ENCODE measurements around the gene CMYA5.
"Not testable (repeated sequence)": the region's sequence is repeated elsewhere in the genome, so short reads cannot be mapped to it uniquely, and the experiment has no call there.

The CMYA5 gene

DNA sequence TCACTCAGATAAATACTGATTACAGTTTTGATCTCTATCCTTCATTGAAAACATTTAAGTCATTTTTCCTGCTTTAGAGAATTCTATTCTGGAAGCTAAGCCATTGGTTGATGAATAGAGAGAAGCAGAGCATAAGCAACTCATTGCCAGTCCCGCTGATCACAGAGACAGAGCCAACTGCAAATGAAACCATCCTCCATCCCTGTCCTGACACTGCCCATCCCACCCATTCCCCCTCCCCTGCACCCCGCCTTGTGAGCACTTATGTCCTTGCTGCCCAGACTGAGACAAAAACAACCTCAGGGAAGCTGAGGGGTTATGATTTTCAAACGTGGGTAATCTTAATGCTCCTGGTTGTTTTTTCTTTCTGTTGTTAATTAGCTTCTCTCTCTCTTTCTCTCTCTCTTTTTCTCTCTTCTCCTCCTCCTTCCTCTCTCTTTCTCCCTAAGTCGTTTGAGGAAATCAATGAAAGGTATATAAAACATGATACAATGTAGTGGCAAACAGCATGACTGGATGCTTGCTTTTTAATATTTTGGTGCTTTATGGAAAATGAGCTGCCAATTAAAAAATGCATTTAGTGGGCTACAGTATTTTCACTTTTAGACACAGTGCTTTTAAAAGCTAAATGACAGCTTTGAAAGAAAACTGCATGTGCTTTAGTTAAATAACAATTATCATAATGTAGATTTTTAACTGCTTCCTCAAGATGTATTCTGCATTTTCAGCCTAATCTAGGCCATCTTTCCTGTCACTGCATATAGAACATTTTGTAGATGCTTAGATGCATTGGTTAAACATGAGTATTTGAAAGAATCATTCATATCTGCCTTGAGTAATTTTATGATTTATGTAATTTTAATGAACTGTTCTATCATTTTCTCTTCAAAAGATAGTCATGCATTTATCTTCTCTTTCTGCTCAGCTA, 57.3 kb downstream of the CMYA5 start:
- peaks cover 0 to 6% of the 10 kb centered on the region in 2 donors for H3K9me3 Mint-ChIP-seq
- no peak for ATAC-seq (replicated peaks)
- no peak overlapping the region for H3K27ac Mint-ChIP-seq
- DNase-seq: no peak
- H3K4me1 Mint-ChIP-seq: peaks cover 2 to 7% of the 10 kb centered on the region in 2 donors
- H3K4me3 Mint-ChIP-seq: no peak overlapping the region
- peaks cover 10 to 12% of the 10 kb centered on the region in 2 donors for H3K27me3 Mint-ChIP-seq
- H3K36me3 Mint-ChIP-seq: no peaks in the 10 kb centered on the region

DNA sequence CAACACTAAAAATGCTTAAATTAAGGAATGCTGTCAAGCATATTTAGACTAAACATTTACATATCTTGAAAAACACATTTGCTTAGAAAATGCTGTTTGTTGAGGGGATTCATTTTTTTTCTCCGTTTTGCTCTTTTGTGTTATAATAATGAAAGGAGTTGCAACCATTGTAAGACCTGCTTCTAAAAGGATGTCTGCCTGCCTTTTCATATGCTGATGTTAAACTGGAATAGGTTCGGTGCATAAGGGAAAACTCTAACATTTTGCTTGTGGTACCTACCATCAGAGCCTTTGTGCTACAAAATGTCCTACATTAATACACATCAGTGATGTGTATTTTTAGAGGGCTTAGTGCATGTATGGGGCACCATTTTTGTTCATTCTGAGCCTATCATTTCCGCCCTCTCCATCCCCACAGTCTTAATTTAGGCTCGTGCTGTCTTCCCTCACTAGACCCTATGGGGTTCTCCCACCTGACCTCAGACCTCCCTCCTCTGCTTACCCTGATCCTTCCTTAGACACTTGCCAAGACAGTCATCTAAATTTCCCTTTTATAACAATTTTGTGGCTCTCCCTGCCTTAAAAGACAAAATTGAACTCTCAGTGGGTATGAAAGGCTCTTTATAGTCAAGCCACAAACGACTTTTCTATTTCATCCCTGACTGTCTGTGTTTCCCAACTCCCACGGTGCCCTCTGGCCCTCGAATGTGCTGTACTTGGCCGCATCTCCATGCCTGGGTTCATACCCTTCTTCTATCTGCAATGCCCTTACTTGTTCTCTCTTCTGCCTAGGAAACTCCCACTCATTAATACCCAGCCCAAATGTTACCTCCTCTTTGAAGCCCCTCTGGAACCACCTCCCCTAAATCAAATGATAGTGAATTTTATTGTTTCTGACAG, 61.2 kb downstream of the CMYA5 start:
- Mint-ChIP-seq H3K27me3 (peaks cover 9 to 11% of the 10 kb centered on the region in 2 donors), H3K27ac (no peak overlapping the region)
- no peak for ATAC-seq (replicated peaks)

DNA sequence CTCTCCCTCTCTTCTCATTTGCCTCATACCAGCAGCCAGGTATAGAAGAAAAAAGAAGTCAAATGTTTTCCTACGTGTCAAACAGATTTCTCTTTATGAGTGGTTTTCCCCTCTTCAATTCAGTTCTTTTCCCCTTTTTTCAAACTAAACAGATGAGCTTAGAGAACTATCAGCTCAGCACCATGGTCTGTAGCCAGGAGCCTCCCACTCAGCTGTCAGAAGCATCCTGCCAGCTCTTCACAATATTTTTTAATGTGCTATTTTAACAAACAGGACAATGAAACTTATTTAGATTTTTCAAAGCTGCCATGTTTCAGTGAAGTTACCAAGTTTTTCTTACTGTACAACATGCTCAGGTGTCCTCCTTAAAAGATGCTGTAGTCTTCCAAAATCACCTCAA, 63.5 kb downstream of the CMYA5 start:
- Mint-ChIP-seq H3K36me3 (no peaks in the 10 kb centered on the region), H3K27me3 (peaks cover 11 to 12% of the 10 kb centered on the region in 2 donors), H3K4me3 (no peak overlapping the region), H3K9me3 (no peaks in the 10 kb centered on the region), H3K27ac (no peak overlapping the region), H3K4me1 (no peaks in the 10 kb centered on the region)
- DNase-seq (no peak), ATAC-seq (replicated peaks) (no peak)

More for the DNA sequence above, 61.2 kb downstream of the CMYA5 start:
- Mint-ChIP-seq H3K4me3 (no peak overlapping the region), H3K9me3 (no peaks in the 10 kb centered on the region), H3K36me3 (no peaks in the 10 kb centered on the region), H3K4me1 (no peaks in the 10 kb centered on the region)
- no peak for DNase-seq

DNA sequence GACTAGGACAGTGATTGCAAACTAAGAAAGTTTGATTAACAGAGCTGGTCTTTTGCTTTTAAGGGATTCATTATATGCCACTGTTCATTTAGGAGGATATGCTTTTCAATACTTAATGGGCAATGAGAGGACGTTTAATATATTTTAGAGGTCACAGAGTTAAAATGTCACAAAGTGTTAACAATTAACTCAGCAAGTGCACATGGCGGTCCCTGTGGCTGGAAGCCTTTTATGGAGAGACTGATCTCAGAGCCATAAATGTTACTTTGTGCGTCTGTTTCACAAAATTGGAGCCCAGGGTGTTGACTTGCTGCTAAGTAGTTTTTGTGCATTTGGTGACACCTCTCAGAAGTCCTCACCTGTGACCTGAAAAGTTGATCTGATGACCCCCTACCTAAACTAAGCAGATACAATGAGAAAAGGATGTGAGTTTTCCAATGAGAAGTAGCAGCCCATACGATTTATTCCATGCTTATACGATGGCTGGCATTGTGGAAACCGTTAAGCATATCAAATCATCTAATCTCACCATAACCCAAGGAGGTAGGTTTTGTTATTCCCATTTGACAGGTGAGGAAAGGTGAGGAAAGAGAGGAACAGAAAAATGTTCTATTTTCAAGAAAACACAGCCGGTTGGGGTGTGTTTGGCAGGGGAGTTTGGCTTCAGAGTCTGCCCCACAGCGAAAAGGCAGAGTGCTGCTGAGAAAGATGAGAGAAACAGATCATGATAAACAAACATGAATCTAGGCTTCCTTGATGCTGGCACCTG, 64.4 kb downstream of the CMYA5 start:
- Mint-ChIP-seq H3K36me3 (no peaks in the 10 kb centered on the region), H3K27me3 (peaks cover 11 to 12% of the 10 kb centered on the region in 2 donors), H3K27ac (no peak overlapping the region), H3K4me3 (no peak overlapping the region), H3K4me1 (no peaks in the 10 kb centered on the region), H3K9me3 (no peaks in the 10 kb centered on the region)
- ATAC-seq (replicated peaks) (no peak), DNase-seq (no peak)

DNA sequence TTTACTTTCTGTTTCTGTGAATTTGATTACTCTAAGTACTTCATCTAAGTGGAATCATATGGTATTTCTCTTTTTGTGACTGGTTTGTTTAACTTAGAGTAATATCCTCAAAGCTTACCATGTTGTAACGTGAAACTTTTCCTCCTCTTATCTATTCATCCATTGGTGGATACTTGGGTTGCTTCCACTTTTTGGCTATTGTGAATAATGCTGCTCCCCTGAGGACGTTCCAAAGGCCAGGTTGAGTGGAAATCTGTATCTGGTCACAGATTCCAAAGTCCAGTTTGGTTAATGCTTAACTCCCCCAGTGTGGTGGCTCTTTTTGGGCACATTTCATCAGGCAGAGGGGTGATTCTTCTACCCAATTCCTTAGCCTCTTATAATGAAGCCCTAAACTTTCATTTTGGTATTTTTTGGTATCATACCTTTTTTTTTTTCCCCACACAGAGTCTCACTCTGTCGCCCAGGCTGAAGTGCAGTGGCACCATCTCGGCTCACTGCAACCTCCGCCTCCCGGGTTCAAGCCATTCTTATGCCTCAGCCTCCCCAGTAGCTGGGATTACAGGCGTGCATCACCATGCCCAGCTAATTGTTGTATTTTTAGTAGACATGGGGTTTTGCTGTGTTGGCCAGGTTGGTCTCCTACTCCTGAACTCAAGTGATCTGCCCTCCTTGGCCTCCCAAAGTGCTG, 65.4 kb downstream of the CMYA5 start:
- Mint-ChIP-seq H3K27ac (no peak overlapping the region), H3K36me3 (no peaks in the 10 kb centered on the region), H3K4me3 (no peak overlapping the region), H3K4me1 (no peaks in the 10 kb centered on the region), H3K9me3 (no peaks in the 10 kb centered on the region), H3K27me3 (peaks cover 6 to 12% of the 10 kb centered on the region in 2 donors)
- DNase-seq (no peak), ATAC-seq (replicated peaks) (no peak)

DNA sequence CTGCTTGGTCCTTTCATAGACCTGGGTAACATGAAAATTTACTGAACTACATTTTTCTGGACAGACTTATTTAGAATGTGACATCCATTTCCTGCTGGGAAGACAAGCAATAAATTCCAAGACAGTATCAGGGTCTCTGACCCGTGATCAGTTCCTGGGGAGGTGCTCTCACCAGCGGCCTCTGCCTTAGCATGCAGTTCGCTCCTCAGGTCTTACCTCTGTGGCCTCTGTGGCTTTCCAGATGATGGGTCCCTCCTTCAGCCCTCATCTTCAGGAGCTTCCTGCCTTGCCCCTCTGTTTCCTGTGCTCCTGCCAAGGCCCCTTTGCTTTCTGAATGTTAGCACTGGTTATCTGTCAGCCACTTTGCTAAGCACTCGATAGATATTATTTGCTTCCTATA, 66.4 kb downstream of the CMYA5 start:
- no peak for ATAC-seq (replicated peaks)
- H3K27ac Mint-ChIP-seq: no peak overlapping the region
- H3K4me3 Mint-ChIP-seq: no peak overlapping the region
- no peak for DNase-seq
- H3K36me3 Mint-ChIP-seq: no peaks in the 10 kb centered on the region
- H3K9me3 Mint-ChIP-seq: no peaks in the 10 kb centered on the region
- H3K4me1 Mint-ChIP-seq: no peaks in the 10 kb centered on the region
- peaks cover 5 to 6% of the 10 kb centered on the region in 2 donors for H3K27me3 Mint-ChIP-seq

DNA sequence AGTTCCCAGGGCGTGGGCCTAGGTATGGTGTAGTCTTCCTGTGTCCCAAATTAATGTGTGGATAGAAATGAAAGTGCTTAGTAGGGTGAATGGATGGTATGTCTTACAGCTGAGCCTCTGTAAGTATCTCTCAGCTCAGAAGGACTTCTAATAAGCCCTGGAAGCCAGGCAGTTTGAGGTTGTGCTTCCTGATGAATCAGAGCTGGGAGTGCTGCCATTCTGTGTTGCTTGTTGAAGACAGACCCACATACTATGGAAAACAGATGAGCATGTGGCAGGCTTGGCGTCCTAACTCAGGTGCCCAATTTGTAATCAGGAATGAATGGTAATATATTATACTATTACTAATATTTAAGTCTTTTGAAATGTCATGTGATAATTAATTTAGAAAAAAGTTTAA, 69.8 kb downstream of the CMYA5 start:
- Mint-ChIP-seq H3K4me3 (no peak overlapping the region), H3K27me3 (peaks cover 0 to 4% of the 10 kb centered on the region in 2 donors), H3K36me3 (no peaks in the 10 kb centered on the region), H3K27ac (no peak overlapping the region), H3K4me1 (no peaks in the 10 kb centered on the region), H3K9me3 (peaks cover 0 to 1% of the 10 kb centered on the region in 2 donors)
- DNase-seq (no peak), ATAC-seq (replicated peaks) (no peak)

DNA sequence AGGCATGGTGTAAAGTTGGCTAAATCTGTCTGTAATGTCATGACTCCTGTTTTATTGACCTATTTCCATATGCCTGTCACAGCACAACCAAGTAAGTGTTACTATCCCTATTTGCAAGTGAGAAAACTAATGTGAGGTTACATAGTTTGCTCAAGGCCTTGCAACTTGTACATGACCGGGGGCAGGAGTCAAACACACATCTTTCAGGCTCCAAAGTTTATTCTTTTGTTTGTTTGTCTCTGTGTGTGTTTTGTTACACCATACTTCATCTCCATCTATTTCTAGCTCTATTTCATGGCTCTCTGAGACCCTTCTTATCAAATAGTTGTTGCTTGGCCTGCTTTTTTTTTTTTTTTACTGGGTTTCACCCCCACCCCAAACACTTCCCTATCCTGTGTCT, 70.2 kb downstream of the CMYA5 start:
- Mint-ChIP-seq H3K27ac (no peak overlapping the region), H3K9me3 (peaks cover 0 to 1% of the 10 kb centered on the region in 2 donors)
- no peak for ATAC-seq (replicated peaks)

DNA sequence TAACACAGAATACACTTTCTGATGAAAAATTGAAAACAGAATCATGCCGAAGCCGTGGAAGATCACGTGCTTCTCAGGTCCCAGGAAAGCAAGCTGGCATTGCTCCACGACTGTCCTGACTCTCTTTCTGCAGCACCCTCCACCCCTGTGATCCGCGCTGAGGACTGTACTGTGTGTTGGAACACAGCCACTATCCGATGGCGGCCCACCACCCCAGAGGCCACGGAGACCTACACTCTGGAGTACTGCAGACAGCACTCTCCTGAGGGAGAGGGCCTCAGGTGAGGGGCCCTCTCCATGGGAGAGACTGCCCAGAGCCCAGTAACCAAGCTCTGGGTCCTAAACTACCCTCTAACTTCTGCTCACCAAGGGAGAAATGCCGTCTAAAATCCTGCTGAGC, 73.3 kb downstream of the CMYA5 start:
- Mint-ChIP-seq H3K27ac (no peak overlapping the region), H3K4me1 (no peaks in the 10 kb centered on the region), H3K4me3 (no peak overlapping the region), H3K27me3 (no peaks in the 10 kb centered on the region), H3K9me3 (peaks cover 0 to 1% of the 10 kb centered on the region in 2 donors), H3K36me3 (no peaks in the 10 kb centered on the region)
- ATAC-seq (replicated peaks) (no peak), DNase-seq (no peak)

More for the DNA sequence above, 70.2 kb downstream of the CMYA5 start:
- Mint-ChIP-seq H3K27me3 (peaks cover 0 to 4% of the 10 kb centered on the region in 2 donors), H3K4me3 (no peak overlapping the region), H3K4me1 (no peaks in the 10 kb centered on the region), H3K36me3 (no peaks in the 10 kb centered on the region)
- no peak for DNase-seq

DNA sequence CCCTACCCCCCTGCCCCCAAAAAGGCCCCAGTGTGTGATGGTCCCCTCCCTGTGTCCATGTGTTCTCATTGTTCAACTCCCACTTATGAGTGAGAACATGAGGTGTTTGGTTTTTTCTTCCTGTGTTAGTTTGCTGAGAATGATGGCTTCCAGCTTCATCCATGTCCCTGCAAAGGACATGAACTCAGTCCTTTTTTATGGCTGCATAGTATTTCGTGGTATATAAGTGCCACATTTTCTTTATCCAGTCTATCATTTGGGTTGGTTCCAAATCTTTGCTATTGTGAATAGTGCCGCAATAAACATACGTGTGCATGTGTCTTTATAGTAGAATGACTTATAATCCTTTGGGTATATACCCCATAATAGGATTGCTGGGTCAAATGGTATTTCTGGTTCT, 74.5 kb downstream of the CMYA5 start:
- not testable (repeated sequence) for H3K9me3 Mint-ChIP-seq; DNase-seq; H3K4me3 Mint-ChIP-seq; H3K4me1 Mint-ChIP-seq; ATAC-seq (replicated peaks); H3K27ac Mint-ChIP-seq; H3K36me3 Mint-ChIP-seq; H3K27me3 Mint-ChIP-seq

DNA sequence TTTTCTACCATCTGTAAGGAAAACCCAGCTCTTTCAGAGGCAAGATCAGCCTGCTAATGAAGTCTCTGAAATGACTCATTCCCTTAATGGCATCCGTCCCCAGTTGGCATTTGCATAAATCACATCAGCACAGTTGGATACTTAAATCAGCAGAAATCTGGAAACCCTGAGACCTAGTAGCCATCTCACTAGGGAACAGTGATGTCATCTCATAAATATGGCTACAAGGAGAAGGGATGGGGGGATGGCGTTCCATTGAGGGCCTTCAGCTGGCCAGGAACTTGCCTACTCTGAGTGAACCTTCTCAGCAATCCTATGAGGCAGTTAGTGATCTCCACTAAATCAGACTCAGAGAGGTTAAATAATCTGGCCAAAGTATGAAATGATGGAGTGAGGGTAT, 81.8 kb downstream of the CMYA5 start:
- Mint-ChIP-seq H3K4me3 (no peak overlapping the region), H3K27ac (no peak overlapping the region), H3K36me3 (peaks cover 0 to 7% of the 10 kb centered on the region in 2 donors), H3K4me1 (no peaks in the 10 kb centered on the region), H3K27me3 (peaks cover 9 to 11% of the 10 kb centered on the region in 2 donors), H3K9me3 (peaks cover 0 to 3% of the 10 kb centered on the region in 2 donors)
- DNase-seq (no peak), ATAC-seq (replicated peaks) (no peak)

DNA sequence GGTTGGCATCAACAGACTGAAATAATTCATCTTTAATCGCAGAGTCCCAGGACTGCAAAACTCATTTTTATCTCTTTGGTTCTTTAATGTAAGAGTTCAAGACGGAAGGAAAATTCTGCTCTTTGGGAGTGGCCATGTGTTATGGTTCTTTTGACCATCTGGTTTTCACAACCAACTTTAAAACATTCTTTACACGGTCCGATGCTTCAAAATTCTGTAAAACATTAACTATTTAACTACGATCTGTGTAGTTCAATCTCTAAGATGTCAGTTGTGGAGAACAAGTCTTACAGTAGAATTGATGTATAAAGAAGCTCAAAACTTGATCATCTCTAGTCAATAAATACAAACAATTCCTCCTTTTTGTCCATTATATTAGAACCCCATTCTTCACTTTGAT, 83.0 kb downstream of the CMYA5 start:
- Mint-ChIP-seq H3K27ac (no peak overlapping the region), H3K36me3 (peaks cover 0 to 7% of the 10 kb centered on the region in 2 donors), H3K9me3 (peaks cover 0 to 3% of the 10 kb centered on the region in 2 donors), H3K27me3 (peaks cover 9 to 11% of the 10 kb centered on the region in 2 donors), H3K4me3 (no peak overlapping the region), H3K4me1 (no peaks in the 10 kb centered on the region)
- ATAC-seq (replicated peaks) (no peak), DNase-seq (no peak)

DNA sequence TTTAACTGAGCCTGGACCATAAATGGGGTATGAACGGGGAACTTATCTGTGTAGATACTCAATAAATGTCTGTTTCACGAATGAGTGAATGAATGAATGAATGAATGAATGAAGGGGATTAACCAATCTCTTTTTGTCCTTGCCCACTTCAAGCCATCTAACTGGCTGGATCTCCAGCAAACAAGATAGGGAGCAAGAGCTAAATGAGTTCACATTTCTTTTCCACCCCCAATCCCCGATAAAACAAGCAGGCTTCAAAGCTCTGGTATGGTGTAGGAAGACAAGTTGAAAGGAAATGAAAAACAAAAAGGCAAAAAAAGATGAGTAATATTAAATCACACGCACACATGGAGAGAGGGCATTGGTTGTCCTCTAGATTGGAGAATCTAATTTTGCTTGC, 84.0 kb downstream of the CMYA5 start:
- peaks cover 9 to 11% of the 10 kb centered on the region in 2 donors for H3K27me3 Mint-ChIP-seq
- DNase-seq (no peak), ATAC-seq (replicated peaks) (no peak)
- peaks cover 0 to 7% of the 10 kb centered on the region in 2 donors for H3K36me3 Mint-ChIP-seq
- H3K4me1 Mint-ChIP-seq: no peaks in the 10 kb centered on the region
- no peak overlapping the region for H3K4me3 Mint-ChIP-seq
- H3K9me3 Mint-ChIP-seq: peaks cover 0 to 3% of the 10 kb centered on the region in 2 donors
- no peak overlapping the region for H3K27ac Mint-ChIP-seq
